HUES6 (cell line): Measurements from ENCODE around the gene PRPF8.
"Not testable (repeated sequence)": the region's sequence is repeated elsewhere in the genome, so short reads cannot be mapped to it uniquely, and the experiment has no call there.

Source experiments
- H3K27ac ChIP-seq: 2 replicates; pipeline ENCODE4 v1.7.0; 2013; ENCODE audit warnings: low read depth, mild to moderate bottlenecking, low read length, inconsistent platforms
- H3K27me3 ChIP-seq: 2 replicates; pipeline ENCODE4 v1.6.1; 2013; ENCODE audit warnings: low read length; ENCODE audit not compliant: control insufficient read depth, insufficient read depth
- H3K36me3 ChIP-seq: 2 replicates; pipeline ENCODE4 v1.6.1; 2013; ENCODE audit warnings: low read length; ENCODE audit not compliant: control insufficient read depth, insufficient read depth
- H3K4me1 ChIP-seq: 2 replicates; pipeline ENCODE4 v1.6.1; 2013; ENCODE audit warnings: low read length; ENCODE audit not compliant: control insufficient read depth, insufficient read depth
- H3K4me3 ChIP-seq: 2 replicates; pipeline ENCODE4 v1.5.1; 2013; ENCODE audit warnings: low read depth, low read length
- H3K9ac ChIP-seq: one replicate; pipeline ENCODE4 v1.6.1; 2013; ENCODE audit warnings: mild to moderate bottlenecking, low read length
- H3K9me3 ChIP-seq: 2 replicates; pipeline ENCODE4 v1.6.1; 2013; ENCODE audit warnings: low read depth, low read length; ENCODE audit not compliant: control insufficient read depth, insufficient read depth

Gene PRPF8

GRCh38 chr17:1709403-1709951 lies 24.8 kb upstream of the PRPF8 start:
- peaks cover 15% of the 10 kb centered on the region for H3K4me1 ChIP-seq
- H3K9ac ChIP-seq: no peak overlapping the region
- no peaks in the 10 kb centered on the region for H3K9me3 ChIP-seq
- peaks cover 4% of the 10 kb centered on the region for H3K27me3 ChIP-seq
- H3K27ac ChIP-seq: no peak overlapping the region
- H3K4me3 ChIP-seq: peak overlapping the region; percentile 87
- peaks cover 19% of the 10 kb centered on the region for H3K36me3 ChIP-seq

DNA sequence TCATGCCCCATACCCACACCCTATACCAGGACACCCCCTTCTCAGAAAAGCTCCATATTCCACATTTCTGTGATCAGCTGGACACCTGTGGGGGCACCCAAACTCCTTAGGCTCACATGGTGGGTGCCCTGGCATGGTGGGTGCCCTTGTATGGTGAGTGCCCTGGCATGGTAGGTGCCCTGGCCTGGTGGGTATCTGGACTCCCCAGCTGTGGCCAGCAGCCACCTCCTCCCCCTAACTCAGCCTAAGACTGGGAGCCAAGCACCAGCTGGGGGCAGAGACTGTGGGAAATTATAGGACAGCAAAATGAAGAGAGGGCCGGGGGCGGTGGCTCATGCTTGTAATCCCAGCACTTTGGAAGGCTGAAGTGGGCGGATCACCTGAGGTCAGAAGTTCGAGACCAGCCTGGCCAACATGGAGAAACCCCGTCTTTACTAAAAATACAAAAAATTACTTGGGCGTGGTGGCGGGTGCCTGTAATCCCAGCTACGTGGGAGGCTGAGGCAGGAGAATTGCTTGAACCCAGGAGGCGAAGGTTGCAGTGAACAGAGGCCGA lies 24.2 kb upstream of the PRPF8 start:
- Histone ChIP-seq H3K36me3 (peaks cover 19% of the 10 kb centered on the region), H3K4me1 (peaks cover 12% of the 10 kb centered on the region)
- H3K4me3 ChIP-seq, H3K9ac ChIP-seq, H3K27me3 ChIP-seq, H3K27ac ChIP-seq, H3K9me3 ChIP-seq: not testable (repeated sequence)

- H3K4me1 ChIP-seq: peaks cover 4% of the 10 kb centered on the region
- no peak overlapping the region for H3K27ac ChIP-seq
- no peak overlapping the region for H3K9ac ChIP-seq
- peaks cover 4% of the 10 kb centered on the region for H3K27me3 ChIP-seq
- H3K9me3 ChIP-seq: no peaks in the 10 kb centered on the region
- H3K4me3 ChIP-seq: no peak overlapping the region
- H3K36me3 ChIP-seq: peaks cover 4% of the 10 kb centered on the region; the same call in 1 of the 2 replicates
Measured at GRCh38 chr17:1707107-1707506, 22.4 kb upstream of the PRPF8 start.

GRCh38 chr17:1705004-1705403 lies 20.3 kb upstream of the PRPF8 start:
- Histone ChIP-seq H3K9me3 (no peaks in the 10 kb centered on the region), H3K4me3 (no peak overlapping the region), H3K9ac (no peak overlapping the region), H3K36me3 (no peaks in the 10 kb centered on the region), H3K27ac (no peak overlapping the region), H3K27me3 (no peaks in the 10 kb centered on the region), H3K4me1 (no peaks in the 10 kb centered on the region)

DNA sequence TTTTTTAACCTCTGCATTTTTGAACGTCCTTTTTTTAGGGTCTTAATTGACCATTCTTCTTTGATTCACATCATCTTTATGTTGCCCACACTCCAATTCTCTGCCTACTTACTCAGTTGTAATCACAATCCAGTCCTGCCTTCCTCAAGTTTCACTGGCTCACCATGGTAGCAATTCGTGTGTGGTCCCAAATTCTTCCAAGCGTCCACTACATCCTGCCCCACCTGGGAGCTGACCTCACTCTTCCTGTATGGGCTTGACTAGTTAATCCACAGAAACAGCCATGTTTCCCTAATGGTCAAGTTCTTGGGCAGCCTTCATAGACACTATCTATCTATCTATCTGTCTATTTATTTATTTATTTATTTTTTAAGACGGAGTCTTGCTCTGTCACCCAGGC lies 18.4 kb upstream of the PRPF8 start:
- no peaks in the 10 kb centered on the region for H3K36me3 ChIP-seq
- H3K4me1 ChIP-seq: no peaks in the 10 kb centered on the region
- H3K9me3 ChIP-seq: no peaks in the 10 kb centered on the region
- no peaks in the 10 kb centered on the region for H3K27me3 ChIP-seq
- H3K27ac ChIP-seq: no peak overlapping the region
- no peak overlapping the region for H3K9ac ChIP-seq
- no peak overlapping the region for H3K4me3 ChIP-seq

- H3K36me3 ChIP-seq, H3K27me3 ChIP-seq, H3K4me3 ChIP-seq, H3K27ac ChIP-seq, H3K4me1 ChIP-seq, H3K9me3 ChIP-seq, H3K9ac ChIP-seq: not testable (repeated sequence)
Measured at GRCh38 chr17:1699891-1700290, 15.2 kb upstream of the PRPF8 start.

- no peaks in the 10 kb centered on the region for H3K36me3 ChIP-seq
- H3K4me1 ChIP-seq: no peaks in the 10 kb centered on the region
- H3K27ac ChIP-seq: no peak overlapping the region
- H3K27me3 ChIP-seq: no peaks in the 10 kb centered on the region
- no peak overlapping the region for H3K9ac ChIP-seq
- H3K4me3 ChIP-seq: no peak overlapping the region
- H3K9me3 ChIP-seq: no peaks in the 10 kb centered on the region
Measured at GRCh38 chr17:1697681-1698080, 13.0 kb upstream of the PRPF8 start.

DNA sequence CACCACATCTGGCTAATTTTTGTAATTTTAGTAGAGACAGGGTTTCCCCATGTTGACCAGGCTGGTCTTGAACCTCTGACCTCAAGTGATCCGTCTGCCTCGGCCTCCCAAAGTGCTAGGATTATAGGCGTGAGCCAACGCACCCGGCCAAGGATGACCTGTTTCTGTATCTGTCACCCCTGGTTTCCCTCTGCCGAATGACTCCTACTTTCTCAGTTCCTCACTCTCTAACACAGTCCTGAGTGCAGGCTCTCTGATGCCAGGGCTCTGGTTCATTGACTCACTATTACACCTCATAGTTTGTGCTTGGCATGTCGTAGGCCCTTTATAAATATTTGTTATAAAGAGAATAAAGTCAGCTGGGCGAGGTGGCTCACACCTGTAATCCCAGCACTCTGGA lies 10.7 kb upstream of the PRPF8 start:
- Histone ChIP-seq H3K36me3 (no peaks in the 10 kb centered on the region), H3K27ac (no peak overlapping the region), H3K9ac (no peak overlapping the region), H3K4me3 (no peak overlapping the region), H3K27me3 (no peaks in the 10 kb centered on the region), H3K9me3 (peaks cover 2% of the 10 kb centered on the region; the same call in 1 of the 2 replicates), H3K4me1 (no peaks in the 10 kb centered on the region)

- no peak overlapping the region for H3K9ac ChIP-seq
- peaks cover 2% of the 10 kb centered on the region; the same call in 1 of the 2 replicates for H3K9me3 ChIP-seq
- no peaks in the 10 kb centered on the region for H3K36me3 ChIP-seq
- H3K27me3 ChIP-seq: no peaks in the 10 kb centered on the region
- H3K4me1 ChIP-seq: no peaks in the 10 kb centered on the region
- no peak overlapping the region for H3K4me3 ChIP-seq
- no peak overlapping the region for H3K27ac ChIP-seq
Measured at GRCh38 chr17:1693339-1693738, 8.7 kb upstream of the PRPF8 start.

- no peak overlapping the region for H3K4me3 ChIP-seq
- peaks cover 2% of the 10 kb centered on the region; the same call in 1 of the 2 replicates for H3K9me3 ChIP-seq
- H3K4me1 ChIP-seq: no peaks in the 10 kb centered on the region
- no peaks in the 10 kb centered on the region for H3K27me3 ChIP-seq
- no peak overlapping the region for H3K9ac ChIP-seq
- H3K36me3 ChIP-seq: no peaks in the 10 kb centered on the region
- H3K27ac ChIP-seq: no peak overlapping the region
Measured at GRCh38 chr17:1690544-1691221, 6.0 kb upstream of the PRPF8 start.

GRCh38 chr17:1688405-1688804 lies 3.7 kb upstream of the PRPF8 start:
- not testable (repeated sequence) for H3K4me3 ChIP-seq, H3K36me3 ChIP-seq, H3K9ac ChIP-seq, H3K9me3 ChIP-seq, H3K27me3 ChIP-seq, H3K4me1 ChIP-seq, H3K27ac ChIP-seq
